DOHH2 (cell line): ENCODE data around the gene MKNK2.

ENCODE experiments used
- CTCF ChIP-seq: fragments of 200-600 bp; sonication (generic); IDR thresholded peaks from one replicate; pipeline ENCODE4 v1.5.1; 2014; ENCODE audit warnings: antibody characterized with exemption, mild to moderate bottlenecking, low read depth, low read length; ENCODE audit not compliant: poor library complexity, severe bottlenecking
- EZH2phosphoT487 ChIP-seq: fragments of 200-600 bp; sonication (generic); IDR thresholded peaks from 2 replicates; pipeline ENCODE4 v1.6.1; 2017; ENCODE audit warnings: borderline replicate concordance, mild to moderate bottlenecking, antibody characterized with exemption, low read length, moderate library complexity, mixed read lengths

DNA sequence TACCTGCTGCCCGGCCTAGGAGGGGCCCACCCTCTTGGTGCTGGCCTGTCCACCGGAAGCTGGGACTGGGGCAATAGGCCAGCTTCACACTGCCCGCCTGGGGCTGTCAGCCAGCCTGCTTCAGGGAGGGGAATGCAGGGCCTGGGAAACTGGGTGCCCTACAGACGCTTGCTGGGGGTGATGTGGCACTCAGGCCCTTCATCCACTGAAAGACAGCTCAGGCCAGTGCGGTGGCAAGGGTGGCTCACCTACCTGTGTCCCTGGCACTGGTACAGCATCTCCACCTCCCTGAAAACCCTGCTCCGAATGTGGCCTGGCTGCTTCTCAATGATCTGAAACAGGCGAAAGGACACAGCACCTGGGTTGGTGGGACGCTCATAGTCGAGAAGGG, 7.8 kb downstream of the MKNK2 start:
- TF ChIP-seq EZH2phosphoT487: no peak
- TF ChIP-seq CTCF: no peak
